NCI-H510A (cell line): ENCODE measurements around the gene OTP.

Experiments used
- DNase-seq: peaks from one replicate; lab custom pipeline; 2025; lab: John Stamatoyannopoulos, UW

Gene OTP

GRCh38 chr5:77637998-77638762 is at the start of gene OTP:
OTP (minus strand) TSS chr5:77638713; CDS start chr5:77638549, 164 bp downstream.
- DNase-seq = no peak

GRCh38 chr5:77683171-77683732 is 44.7 kb upstream of the OTP start:
- DNase-seq = no peak

GRCh38 chr5:77670526-77670925 is 32.0 kb upstream of the OTP start:
- no peak for DNase-seq

GRCh38 chr5:77669677-77670076 is 31.2 kb upstream of the OTP start:
- no peak for DNase-seq

GRCh38 chr5:77663090-77663863 is 24.8 kb upstream of the OTP start:
- DNase-seq = no peak

GRCh38 chr5:77662635-77663034 is 24.1 kb upstream of the OTP start:
- no peak for DNase-seq

GRCh38 chr5:77658662-77659061 is 20.1 kb upstream of the OTP start:
- no peak for DNase-seq

- DNase-seq = no peak
Measured at GRCh38 chr5:77651343-77651742, 12.8 kb upstream of the OTP start.

GRCh38 chr5:77650686-77651085 is 12.2 kb upstream of the OTP start:
- no peak for DNase-seq

GRCh38 chr5:77649776-77650175 is 11.3 kb upstream of the OTP start:
- DNase-seq = no peak

GRCh38 chr5:77645995-77646639 is 7.6 kb upstream of the OTP start:
- no peak for DNase-seq

- DNase-seq = peak; percentile 33
Measured at GRCh38 chr5:77645158-77645994, 6.9 kb upstream of the OTP start.

GRCh38 chr5:77644371-77645157 is 6.1 kb upstream of the OTP start:
- no peak for DNase-seq

GRCh38 chr5:77643654-77644370 is 5.3 kb upstream of the OTP start:
- DNase-seq = no peak

- no peak for DNase-seq
Measured at GRCh38 chr5:77642738-77643653, 4.5 kb upstream of the OTP start.

- no peak for DNase-seq
Measured at GRCh38 chr5:77641963-77642737, 3.6 kb upstream of the OTP start.

GRCh38 chr5:77641397-77641943 is 3.0 kb upstream of the OTP start:
- DNase-seq = no peak
